ENCODE data around the gene HSP90AA1.

HSP90AA1 gene

DNA sequence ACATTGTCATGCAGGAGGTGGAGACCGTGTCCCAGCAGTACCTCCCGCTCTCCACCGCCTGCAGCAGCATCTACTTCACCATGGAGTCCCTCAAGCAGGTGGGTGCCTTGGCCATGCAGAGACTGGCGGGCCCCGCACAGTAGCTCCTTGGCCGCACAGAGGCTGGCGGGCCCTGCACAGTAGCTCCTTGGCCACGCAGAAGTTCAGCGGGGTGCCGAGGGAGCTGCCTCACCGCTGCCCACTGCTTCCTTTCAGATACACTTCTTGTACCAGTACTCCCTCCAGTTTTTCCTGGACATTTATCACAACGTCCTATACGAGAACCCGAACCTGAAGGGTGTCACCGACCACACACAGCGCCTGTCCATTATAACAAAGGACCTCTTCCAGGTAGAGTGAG is 47.7 kb downstream of the HSP90AA1 start:
- DNase-seq (ENCODE audit: low spot score), result no peak

- DNase-seq (ENCODE audit: low spot score), result no peak
These were observed 49.2 kb downstream of the HSP90AA1 start for GRCh38 chr14:102037686-102038085.

- no peak for DNase-seq (ENCODE audit: low spot score)
These were observed 50.9 kb downstream of the HSP90AA1 start for GRCh38 chr14:102035914-102036313.

DNA sequence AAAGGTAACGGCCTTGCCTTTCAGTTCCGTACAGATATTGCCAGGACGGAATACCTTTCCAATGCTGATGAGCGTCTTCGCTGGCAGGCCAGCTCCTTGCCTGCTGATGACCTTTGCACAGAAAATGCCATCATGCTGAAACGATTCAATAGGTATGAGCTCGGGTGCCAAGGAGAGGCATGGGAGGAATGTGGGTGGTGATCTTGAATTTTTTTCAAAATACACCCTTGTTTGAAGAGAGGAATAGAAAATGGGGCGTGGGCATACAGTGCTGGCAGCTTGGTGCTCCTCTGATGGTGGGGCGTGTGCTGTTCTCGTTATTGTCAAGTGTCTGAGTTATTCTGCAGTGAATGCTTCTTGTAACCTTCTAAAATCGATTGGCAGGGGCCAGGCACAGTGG is 52.5 kb downstream of the HSP90AA1 start:
- no peak for DNase-seq (ENCODE audit: low spot score)

DNA sequence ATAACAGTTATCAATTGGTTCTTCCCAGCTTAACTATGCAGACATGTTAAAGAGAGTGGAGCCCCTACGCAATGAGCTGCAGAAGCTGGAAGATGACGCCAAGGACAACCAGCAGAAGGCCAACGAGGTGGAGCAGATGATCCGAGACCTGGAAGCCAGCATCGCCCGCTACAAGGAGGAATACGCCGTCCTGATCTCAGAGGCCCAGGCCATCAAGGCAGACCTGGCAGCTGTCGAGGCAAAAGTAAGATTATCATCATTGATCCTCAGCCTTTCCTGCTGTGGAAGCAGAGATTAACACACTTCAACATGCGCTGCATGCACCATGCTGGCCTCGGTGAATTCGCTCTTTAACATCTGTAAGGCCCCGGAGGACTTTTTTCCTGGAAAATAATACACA is 53.6 kb downstream of the HSP90AA1 start:
- DNase-seq (ENCODE audit: low spot score), result no peak

Measured in globus pallidus (tissue), 1 donor.